NCI-H2196 treated with DMSO at 0.1 percent for 48 hours (cell line): ENCODE data around the gene PRDM12.
A peak's percentile ranks its signal among the peaks of the same experiment; 100 is the strongest.

Experiments
- DNase-seq: peaks from one replicate; lab custom pipeline; 2025; ENCODE audit not compliant: unreplicated experiment; lab: John Stamatoyannopoulos, UW

Gene PRDM12

DNA sequence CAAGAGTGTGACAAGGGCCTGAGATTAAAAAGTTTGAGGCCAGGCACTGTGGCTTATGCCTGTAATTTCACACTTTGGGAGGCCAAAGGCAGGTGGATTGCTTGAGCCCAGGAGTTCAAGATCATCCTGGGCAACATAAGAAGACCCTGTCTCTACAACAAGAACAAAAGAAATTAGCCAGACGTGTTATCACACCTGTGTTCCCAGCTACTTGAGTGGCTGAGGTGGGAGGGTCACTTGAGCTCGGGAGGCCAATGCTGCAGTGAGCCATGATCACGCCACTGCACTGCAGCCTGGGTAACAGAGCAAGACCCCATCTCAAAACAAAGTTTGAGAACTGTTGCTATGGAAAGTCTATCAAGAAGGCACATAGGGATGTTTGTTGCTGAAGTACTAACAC, 54.2 kb downstream of the PRDM12 start:
- no peak for DNase-seq

DNA sequence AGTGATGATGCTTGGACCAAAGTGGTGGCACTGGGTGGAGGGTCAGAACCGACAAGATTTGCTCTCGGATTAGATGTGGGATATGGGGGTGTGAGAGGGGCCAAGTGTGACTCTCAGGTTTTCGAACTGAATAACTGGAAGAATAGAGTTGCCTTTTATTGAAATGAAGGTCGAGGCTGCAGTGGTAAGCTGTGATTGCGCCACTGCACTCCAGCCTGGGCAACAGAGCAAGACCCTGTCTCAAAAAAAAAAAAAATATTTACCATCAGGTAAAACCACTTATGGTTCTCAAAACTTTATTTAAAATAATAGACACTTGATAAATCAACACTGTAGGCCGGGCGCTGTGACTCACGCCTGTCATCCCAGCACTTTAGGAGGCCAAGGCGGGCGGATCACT, 56.4 kb downstream of the PRDM12 start:
- DNase-seq = no peak

DNA sequence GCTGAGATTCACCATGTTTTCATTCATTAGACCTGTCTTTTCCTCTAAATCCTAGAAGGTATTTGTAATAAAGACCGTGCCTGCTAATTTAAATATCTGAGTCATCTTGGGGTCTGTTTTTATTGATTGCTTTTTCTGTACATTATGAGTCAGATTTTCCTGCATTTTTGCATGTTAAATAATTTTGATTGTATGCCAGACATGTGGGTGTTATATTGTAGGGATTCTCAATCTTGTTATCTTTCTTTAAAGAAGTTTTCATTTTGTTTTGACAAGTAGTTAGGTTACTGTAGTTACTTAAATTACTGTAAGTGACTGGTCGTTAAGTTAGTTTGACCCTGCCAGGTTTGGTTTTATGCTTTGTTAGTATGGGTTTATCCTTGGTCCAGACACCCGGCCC, 64.3 kb downstream of the PRDM12 start:
- DNase-seq = no peak

DNA sequence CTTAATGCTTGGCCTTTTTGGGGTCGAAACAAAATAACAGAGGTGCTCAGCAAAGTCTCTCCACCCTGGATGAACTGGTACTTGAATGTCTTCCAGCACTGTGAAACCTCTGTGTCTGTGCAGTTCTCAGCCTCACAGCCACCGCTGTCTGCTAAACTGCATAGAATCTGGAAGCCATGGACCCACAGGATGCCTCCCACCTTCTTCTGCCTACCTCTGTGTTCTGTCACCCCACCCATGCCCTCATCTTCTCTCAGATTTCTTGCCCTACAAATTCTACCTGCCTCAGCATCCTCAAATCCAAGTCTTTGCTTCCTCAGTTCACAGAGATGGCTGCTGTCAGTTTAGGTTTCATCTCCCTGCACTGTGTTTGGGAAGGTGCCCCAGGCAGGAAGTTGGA, 64.8 kb downstream of the PRDM12 start:
- no peak for DNase-seq

DNA sequence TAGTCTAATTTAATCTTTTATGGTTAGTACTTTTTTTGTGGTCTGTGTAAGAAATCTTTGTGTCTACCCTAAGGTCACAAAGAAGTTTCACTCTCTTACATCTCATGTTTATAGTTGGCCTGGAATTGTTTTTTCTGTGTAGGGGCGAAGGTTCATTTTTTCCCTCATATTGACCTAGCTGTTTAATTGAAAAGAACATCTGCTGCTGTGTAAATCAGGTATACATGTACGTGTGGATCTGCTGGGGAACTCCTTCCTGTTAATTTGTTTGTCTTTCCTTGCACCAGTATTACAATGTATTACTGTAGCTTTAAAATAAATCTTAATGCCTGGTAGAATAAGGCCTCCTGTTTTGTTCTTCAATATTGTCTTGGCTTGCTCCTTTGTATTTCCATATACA, 67.0 kb downstream of the PRDM12 start:
- peak; percentile 51 for DNase-seq

DNA sequence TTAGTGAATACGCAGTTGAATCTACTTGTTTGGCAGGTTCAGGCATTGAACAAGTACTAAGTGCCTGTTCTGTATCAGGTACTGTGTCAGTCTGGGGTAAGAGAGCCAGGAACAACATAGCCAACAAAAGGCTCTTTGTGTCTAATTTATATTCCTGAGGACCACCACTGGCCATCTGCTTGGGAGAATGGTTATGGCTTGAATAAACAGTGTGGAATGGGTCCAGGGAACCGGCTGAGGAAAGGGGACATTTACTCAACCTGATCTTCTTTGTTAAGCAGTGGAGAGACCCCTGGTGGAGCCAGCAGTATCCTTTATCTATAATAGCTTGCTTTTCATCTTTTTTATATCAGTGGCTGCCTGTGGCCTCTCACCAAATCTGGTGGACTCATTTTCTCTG, 67.7 kb downstream of the PRDM12 start:
- no peak for DNase-seq
